K562 (cell line): ENCODE measurements around the gene PSEN1. TPM values are rescaled to one million over a fixed set of nuclear protein-coding genes. Genes with fewer than 3 reads are reported as not detected.

ENCODE experiments used
- ATAC-seq: fragments of 200-7000 bp; cut with Tn5 transposase; 3 replicates; pipeline ENCODE4 v1.9.1; 2020; ENCODE audit warnings: moderate library complexity
- BruUV-seq: library from RNA; stranded (reverse); fragments of 400-500 nt; replicated peaks from 2 replicates; lab custom pipeline; 2021; lab: Mats Ljungman, UMichigan
- CTCF ChIA-PET: fragments of 300-600 bp; formaldehyde crosslinking; extraction: SDS; loops from one replicate; lab custom pipeline; 2021; ENCODE audit warnings: low intra/inter-chr PET ratio; lab: Yijun Ruan, JAX
- POLR2A ChIA-PET: fragments of 300-600, 350-650 bp; sonication (Branson Sonifier 250); formaldehyde crosslinking; extraction: SDS; loops from one replicate; lab custom pipeline; 2021; ENCODE audit warnings: antibody characterized with exemption, inconsistent platforms; lab: Yijun Ruan, JAX
- DNase-seq, 4 experiments: peaks; one replicate each; pipeline versions ENCODE4 v3.0.0 to v3.0.0-alpha.2; 2011 to 2018; ENCODE audit warnings: low spot score in 3 of 4, mixed read lengths in 3 of 4; ENCODE audit errors: extremely low read depth in 1 of 4
- FAIRE-seq: peaks from 2 replicates; lab custom pipeline; 2011; peaks lifted over from hg19 to GRCh38; lab: Jason Lieb, UNC
- H2AFZ ChIP-seq: 2 replicates; pipeline ENCODE4 v1.6.0; 2011; ENCODE audit warnings: low read depth, low read length, control low read depth, inconsistent platforms
- H3K27ac ChIP-seq: fragments of 200-600 bp; 3 replicates; pipeline ENCODE4 v1.8.0; 2011; ENCODE audit warnings: low read depth, mild to moderate bottlenecking, control low read depth, inconsistent platforms, low read length, moderate library complexity, mixed read lengths; ENCODE audit errors: extremely low read depth
- H3K27me3 ChIP-seq, 2 experiments: fragments of 300-600 bp in 1 of 2; 2 replicates in 1 of 2; 3 replicates in 1 of 2; pipeline versions ENCODE4 v1.6.0 to v1.8.0; 2011; ENCODE audit warnings: inconsistent platforms in 2 of 2, low read length in 2 of 2, mild to moderate bottlenecking in 1 of 2, mixed read lengths in 1 of 2, moderate library complexity in 1 of 2; ENCODE audit not compliant: control insufficient read depth in 2 of 2, insufficient read depth in 2 of 2
- H3K36me3 ChIP-seq: fragments of 300-600 bp; 3 replicates; pipeline ENCODE4 v1.8.0; 2011; ENCODE audit warnings: mild to moderate bottlenecking, low read length, inconsistent platforms; ENCODE audit not compliant: control insufficient read depth, insufficient read depth
- H3K4me1 ChIP-seq, 2 experiments: fragments of 200-600 bp in 1 of 2; replicated peaks in 1 of 2; 2 replicates in 1 of 2; 3 replicates in 1 of 2; pipeline versions ENCODE4 v1.5.1 to v1.8.0; 2011; ENCODE audit warnings: inconsistent platforms in 2 of 2, low read length in 2 of 2, mild to moderate bottlenecking in 1 of 2, mixed read lengths in 1 of 2, moderate library complexity in 1 of 2; ENCODE audit not compliant: control insufficient read depth in 2 of 2, insufficient read depth in 2 of 2
- H3K4me2 ChIP-seq: 2 replicates; pipeline ENCODE4 v1.6.1; 2011; ENCODE audit warnings: low read length, control low read depth, inconsistent platforms, mixed read lengths; ENCODE audit not compliant: insufficient read depth
- H3K4me3 ChIP-seq: fragments of 200-600 bp; sonication (generic), shearing (Covaris generic); 2 replicates; pipeline ENCODE4 v1.5.1; 2016; ENCODE audit warnings: control low read depth, inconsistent platforms
- H3K79me2 ChIP-seq: fragments of 200-600 bp; 3 replicates; pipeline ENCODE4 v1.8.0; 2011; ENCODE audit warnings: low read length, inconsistent platforms; ENCODE audit not compliant: control insufficient read depth, insufficient read depth
- H3K9ac ChIP-seq, 2 experiments: 2 replicates each; pipeline versions ENCODE4 v1.6.0 to v1.6.1; 2011; ENCODE audit warnings: low read depth in 2 of 2, low read length in 2 of 2, control low read depth in 1 of 2, inconsistent platforms in 1 of 2, mild to moderate bottlenecking in 1 of 2, mixed read lengths in 1 of 2; ENCODE audit not compliant: insufficient read depth in 1 of 2
- H3K9me1 ChIP-seq: one replicate; pipeline ENCODE4 v1.6.0; 2011; ENCODE audit warnings: inconsistent platforms, mild to moderate bottlenecking, low read length, moderate library complexity; ENCODE audit not compliant: control insufficient read depth, insufficient read depth
- H3K9me3 ChIP-seq: replicated peaks from 2 replicates; pipeline ENCODE4 v1.5.1; 2011; ENCODE audit warnings: low read depth, low read length, inconsistent platforms; ENCODE audit not compliant: control insufficient read depth, insufficient read depth
- H4K20me1 ChIP-seq: replicated peaks from 2 replicates; pipeline ENCODE4 v1.6.1; 2011; ENCODE audit warnings: low read length, inconsistent platforms, mixed read lengths; ENCODE audit not compliant: control insufficient read depth, insufficient read depth
- DDX20 ChIP-seq: fragments of 450-650 bp; IDR thresholded peaks from 2 replicates; pipeline ENCODE4 v1.6.1; 2016; ENCODE audit warnings: missing genetic modification characterization, low read depth, mild to moderate bottlenecking, missing compliant biosample characterization, moderate library complexity
- HLTF ChIP-seq: fragments of 450-650 bp; IDR thresholded peaks from 2 replicates; pipeline ENCODE4 v1.6.1; 2016
- HMG20B ChIP-seq: fragments of 250-450 bp; sonication (Bioruptor Pico); IDR thresholded peaks from 2 replicates; pipeline ENCODE4 v1.5.0; 2021; ENCODE audit warnings: mild to moderate bottlenecking
- MCM2 ChIP-seq: fragments of 450-650 bp; IDR thresholded peaks from 2 replicates; pipeline ENCODE4 v1.6.1; 2017; ENCODE audit warnings: low read depth, mild to moderate bottlenecking
- PHB ChIP-seq: fragments of 250-450 bp; sonication (Bioruptor Pico); IDR thresholded peaks from 2 replicates; pipeline ENCODE4 v1.5.0; 2021
- WGBS: fragments of 100-300 bp; shearing (Covaris generic); methylation state at CpG from one replicate; pipeline ENCODE4 v1.1.6; 2016; ENCODE audit warnings: low coverage, mixed read lengths; ENCODE audit not compliant: insufficient coverage; ENCODE audit errors: missing lambda C conversion rate; 5-methylcytosine and 5-hydroxymethylcytosine counted together
- in situ Hi-C: fragments of 300-500 bp; cut with MboI; formaldehyde crosslinking; loops from 4 replicates; pipeline ENCODE4 v1.15.0; 2018; ENCODE audit warnings: inconsistent platforms, mixed read lengths
- intact Hi-C: fragments of 100-400 bp; cut with micrococcal nuclease; formaldehyde crosslinking; loops from 2 replicates; pipeline ENCODE4 v1.14.2; 2022
- polyA plus RNA-seq, 8 experiments: library from polyadenylated mRNA; depleted of rRNA in 4 of 8; stranded (reverse) in 5 of 8; unstranded in 3 of 8; fragments of >200 nt; fragmentation: Nextera tagmentation in 2 of 8; fragmentation: Illumina TruSeq in 1 of 8; extraction: Ambion mirVana in 2 of 8; extraction: Trizol in 1 of 8; gene quantifications; 2 replicates each; pipeline versions ENCODE4 v1.2.1 to v1.2.3, GENCODE V29; 2011 to 2014; ENCODE audit warnings: inconsistent platforms in 1 of 8, missing spikeins in 1 of 8
- total RNA-seq, 7 experiments: library from RNA; depleted of rRNA in 6 of 7; stranded (reverse); fragments of >200 nt in 6 of 7; fragmentation: Illumina TruSeq in 2 of 7; extraction: Trizol in 2 of 7; gene quantifications; 2 replicates each; pipeline versions ENCODE4 v1.2.1 to v1.2.3, GENCODE V29; 2011 to 2021; ENCODE audit warnings: low replicate concordance in 1 of 7
- TF ChIP-seq, protein P1 (sequence below): IDR thresholded peaks from 2 replicates; pipeline ENCODE4 v1.6.1; 2011; ENCODE audit not compliant: insufficient read length; ENCODE audit errors: extremely low read depth
- TF ChIP-seq, protein P2 (sequence below): fragments of 450-650 bp; IDR thresholded peaks from 2 replicates; pipeline ENCODE4 v1.6.1; 2018; ENCODE audit not compliant: partially characterized antibody

PSEN1 gene
- total and polyA plus RNA-seq, 9 of the 15 experiments (the other 6 are each of a cell fraction or from before 2014, with no cell fraction given): 6.5 to 25.2 (median 14.3) TPM

DNA sequence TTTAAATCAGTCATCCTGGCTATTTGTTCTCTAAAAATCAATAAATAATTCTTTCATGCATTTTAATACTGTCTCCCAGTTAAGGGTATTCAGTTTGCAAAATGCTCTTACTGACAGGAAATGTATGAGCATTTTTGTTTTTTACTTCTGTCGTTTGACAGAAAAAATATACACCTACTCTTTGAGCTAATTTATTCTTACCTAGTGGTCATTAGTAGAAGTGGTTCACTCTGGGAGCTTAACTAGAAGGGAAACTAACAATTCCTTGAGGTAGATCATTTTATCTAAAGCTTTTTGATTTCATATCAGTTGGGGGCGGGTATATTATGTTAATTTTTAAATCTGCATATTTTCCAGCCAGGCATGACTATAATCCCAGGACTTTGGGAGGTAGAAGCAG lies 67.2 kb downstream of the PSEN1 start (continued):
- TF ChIP-seq, protein P1, sequence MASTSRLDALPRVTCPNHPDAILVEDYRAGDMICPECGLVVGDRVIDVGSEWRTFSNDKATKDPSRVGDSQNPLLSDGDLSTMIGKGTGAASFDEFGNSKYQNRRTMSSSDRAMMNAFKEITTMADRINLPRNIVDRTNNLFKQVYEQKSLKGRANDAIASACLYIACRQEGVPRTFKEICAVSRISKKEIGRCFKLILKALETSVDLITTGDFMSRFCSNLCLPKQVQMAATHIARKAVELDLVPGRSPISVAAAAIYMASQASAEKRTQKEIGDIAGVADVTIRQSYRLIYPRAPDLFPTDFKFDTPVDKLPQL: no peak
- TF ChIP-seq HMG20B (CRISPR knock-in tag): no peak
- TF ChIP-seq MCM2: no peak
- TF ChIP-seq HLTF: no peak
- no peak for TF ChIP-seq PHB (CRISPR knock-in tag)

- WGBS: 95% methylated on average over 2 of the region's 2 CpGs
- POLR2A ChIA-PET: no interaction called here
- no peak for TF ChIP-seq DDX20 (tag)
- TF ChIP-seq, protein P2, sequence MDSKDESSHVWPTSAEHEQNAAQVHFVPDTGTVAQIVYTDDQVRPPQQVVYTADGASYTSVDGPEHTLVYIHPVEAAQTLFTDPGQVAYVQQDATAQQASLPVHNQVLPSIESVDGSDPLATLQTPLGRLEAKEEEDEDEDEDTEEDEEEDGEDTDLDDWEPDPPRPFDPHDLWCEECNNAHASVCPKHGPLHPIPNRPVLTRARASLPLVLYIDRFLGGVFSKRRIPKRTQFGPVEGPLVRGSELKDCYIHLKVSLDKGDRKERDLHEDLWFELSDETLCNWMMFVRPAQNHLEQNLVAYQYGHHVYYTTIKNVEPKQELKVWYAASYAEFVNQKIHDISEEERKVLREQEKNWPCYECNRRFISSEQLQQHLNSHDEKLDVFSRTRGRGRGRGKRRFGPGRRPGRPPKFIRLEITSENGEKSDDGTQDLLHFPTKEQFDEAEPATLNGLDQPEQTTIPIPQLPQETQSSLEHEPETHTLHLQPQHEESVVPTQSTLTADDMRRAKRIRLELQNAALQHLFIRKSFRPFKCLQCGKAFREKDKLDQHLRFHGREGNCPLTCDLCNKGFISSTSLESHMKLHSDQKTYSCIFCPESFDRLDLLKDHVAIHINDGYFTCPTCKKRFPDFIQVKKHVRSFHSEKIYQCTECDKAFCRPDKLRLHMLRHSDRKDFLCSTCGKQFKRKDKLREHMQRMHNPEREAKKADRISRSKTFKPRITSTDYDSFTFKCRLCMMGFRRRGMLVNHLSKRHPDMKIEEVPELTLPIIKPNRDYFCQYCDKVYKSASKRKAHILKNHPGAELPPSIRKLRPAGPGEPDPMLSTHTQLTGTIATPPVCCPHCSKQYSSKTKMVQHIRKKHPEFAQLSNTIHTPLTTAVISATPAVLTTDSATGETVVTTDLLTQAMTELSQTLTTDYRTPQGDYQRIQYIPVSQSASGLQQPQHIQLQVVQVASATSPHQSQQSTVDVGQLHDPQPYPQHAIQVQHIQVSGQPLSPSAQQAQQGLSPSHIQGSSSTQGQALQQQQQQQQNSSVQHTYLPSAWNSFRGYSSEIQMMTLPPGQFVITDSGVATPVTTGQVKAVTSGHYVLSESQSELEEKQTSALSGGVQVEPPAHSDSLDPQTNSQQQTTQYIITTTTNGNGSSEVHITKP: no peak
These were observed 71.3 kb downstream of the PSEN1 start for GRCh38 chr14:73207615-73208014.

More at GRCh38 chr14:73207615-73208014, 71.3 kb downstream of the PSEN1 start:
- in situ Hi-C loops (no loop called here), intact Hi-C loops (no loop called here)
- no peak overlapping the region for H3K4me2 ChIP-seq
- H4K20me1 ChIP-seq: no peaks in the 10 kb centered on the region
- no peak overlapping the region for H2AFZ ChIP-seq
- H3K4me3 ChIP-seq: no peak overlapping the region
- CTCF ChIA-PET: no interaction called here
- DNase-seq: no peak
- FAIRE-seq: no peak
- ATAC-seq: no peak
- no peak overlapping the region for H3K27ac ChIP-seq
- no peaks in the 10 kb centered on the region; the same call in 1 of the 2 replicates for H3K9me3 ChIP-seq
- no peaks in the 10 kb centered on the region for H3K27me3 ChIP-seq
- no peaks in the 10 kb centered on the region for H3K4me1 ChIP-seq
- no peaks in the 10 kb centered on the region for H3K79me2 ChIP-seq
- no peaks in the 10 kb centered on the region for H3K9me1 ChIP-seq
- peaks cover 31% of the 10 kb centered on the region; the same call in 2 of the 3 replicates for H3K36me3 ChIP-seq
- no TSS peak for BruUV-seq
- H3K9ac ChIP-seq: no peak overlapping the region
